GM19043 (cell line): ENCODE measurements around the gene THAP4.

ENCODE experiments used
- ATAC-seq: cut with Tn5 transposase; IDR thresholded peaks from one replicate; pipeline ENCODE4 v1.9.1; 2021; ENCODE audit warnings: low read depth; ENCODE audit not compliant: unreplicated experiment

THAP4 gene

DNA sequence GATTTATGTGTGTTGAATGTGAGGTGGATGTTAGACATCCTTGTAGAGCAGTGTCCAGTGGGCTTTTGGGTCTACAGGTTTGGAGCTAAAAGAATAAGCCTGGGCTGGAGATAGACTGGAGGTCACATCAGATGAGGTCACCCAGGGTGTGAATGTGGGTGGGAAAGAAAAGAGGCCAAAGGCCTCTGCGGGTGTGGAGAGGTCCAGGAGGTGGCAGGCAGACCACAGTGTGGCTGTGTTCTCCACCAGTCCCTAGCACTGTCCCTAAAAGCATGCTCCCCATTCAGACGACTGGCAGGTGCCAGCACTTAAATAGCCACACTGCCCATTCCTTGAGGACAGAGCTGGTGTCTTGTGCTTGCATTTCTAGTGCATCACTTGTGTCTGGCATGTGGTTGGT, 4.7 kb upstream of the THAP4 start:
- ATAC-seq, result no peak

DNA sequence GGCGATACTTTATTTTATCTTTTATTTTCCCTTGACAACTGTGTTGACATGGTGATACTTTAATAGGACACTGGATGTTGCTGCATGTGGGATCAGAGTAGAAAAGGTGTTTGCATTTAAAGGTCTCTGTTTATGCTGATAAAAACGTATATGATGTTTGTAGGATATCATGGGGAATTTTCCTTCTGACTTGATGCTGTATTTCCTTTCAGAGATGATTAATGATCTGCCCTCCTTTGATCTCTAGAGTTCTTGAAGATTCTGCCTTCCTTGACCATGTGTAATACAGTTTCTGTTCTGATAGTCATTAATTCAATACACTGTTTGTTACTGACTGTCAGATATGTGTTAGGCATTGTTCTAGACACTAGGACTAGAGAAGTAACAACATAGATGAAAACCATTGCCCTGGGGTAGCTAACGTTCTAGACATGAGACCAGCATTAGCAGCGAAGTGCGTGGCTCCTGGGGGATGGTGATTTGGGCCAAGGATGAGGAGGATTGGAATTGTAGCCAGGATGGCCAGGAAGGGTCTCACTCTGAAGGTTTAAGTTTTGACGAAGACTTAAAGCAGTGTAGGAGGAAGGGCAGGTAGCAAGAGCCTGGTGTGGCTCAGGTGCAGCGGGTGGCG, 3.3 kb upstream of the THAP4 start:
- ATAC-seq, result no peak

DNA sequence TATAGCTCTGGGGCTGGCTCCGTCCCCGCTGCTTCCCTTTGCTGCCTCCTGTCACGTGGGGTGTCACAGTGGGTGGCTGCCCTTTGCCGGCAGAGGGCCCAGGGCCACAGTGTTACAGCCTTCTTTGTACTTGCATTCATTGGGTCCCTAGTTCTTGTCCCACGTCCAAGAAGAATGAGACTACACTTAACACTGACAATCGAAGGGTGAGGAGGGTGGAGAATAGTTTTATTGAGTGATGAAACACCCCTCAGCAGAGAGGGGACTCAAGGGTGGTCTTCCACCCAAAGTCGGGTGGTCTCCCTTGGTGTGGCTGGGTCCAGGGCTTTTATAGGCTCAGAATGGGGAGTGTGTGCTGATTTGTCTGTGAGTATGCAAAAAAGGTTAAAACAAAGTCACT, 2.4 kb upstream of the THAP4 start:
- no peak for ATAC-seq

- ATAC-seq, result no peak
These were observed 2.0 kb upstream of the THAP4 start for GRCh38 chr2:241638940-241639339.

DNA sequence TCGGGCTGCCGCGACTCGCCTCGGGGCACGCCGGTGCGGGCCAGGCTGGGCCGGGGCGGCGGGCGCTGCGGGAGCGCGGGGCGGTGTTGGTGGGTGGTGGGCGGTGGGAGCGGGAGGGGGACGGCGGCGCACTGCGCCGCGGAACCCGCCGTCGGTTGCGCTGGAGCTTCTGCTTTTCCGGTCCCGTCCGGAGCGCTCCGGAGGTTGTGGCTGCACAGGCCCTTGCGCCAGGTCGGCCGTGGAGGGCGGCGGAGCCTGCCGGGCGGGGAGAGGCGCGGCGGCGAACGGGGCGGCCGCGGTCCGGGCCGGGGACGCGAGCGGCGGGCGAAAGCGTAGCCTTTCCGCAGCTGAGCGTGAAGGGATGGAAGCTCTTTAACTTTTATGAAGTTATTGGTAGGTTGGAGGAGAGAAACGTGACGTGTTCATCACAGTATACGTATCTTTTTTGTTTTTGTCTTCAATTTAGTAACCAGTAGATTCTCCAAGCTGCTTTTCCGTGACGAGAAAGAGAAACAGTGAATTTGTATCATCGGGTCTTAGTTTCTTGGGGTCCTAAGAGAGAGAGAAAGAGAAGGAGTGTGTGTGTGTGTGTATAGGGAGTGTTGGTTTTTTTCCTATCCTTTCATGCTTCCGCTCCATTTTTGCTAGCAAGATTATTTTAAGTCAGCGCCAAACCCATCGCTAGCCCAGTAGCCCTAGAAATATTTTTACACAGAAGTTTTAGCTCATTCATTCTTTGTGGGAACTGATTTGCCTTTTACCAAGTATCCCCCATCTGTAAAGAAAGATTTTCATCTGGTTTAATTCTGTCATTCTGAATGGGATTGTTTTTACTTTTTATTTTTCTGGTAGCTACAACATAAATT, 1.1 kb upstream of the THAP4 start:
- peak; percentile 12 for ATAC-seq

GRCh38 chr2:241636182-241637017, 558 bp downstream of the THAP4 start:
- ATAC-seq, result peak; percentile 31

GRCh38 chr2:241635756-241636155, 1.2 kb downstream of the THAP4 start:
- no peak for ATAC-seq

DNA sequence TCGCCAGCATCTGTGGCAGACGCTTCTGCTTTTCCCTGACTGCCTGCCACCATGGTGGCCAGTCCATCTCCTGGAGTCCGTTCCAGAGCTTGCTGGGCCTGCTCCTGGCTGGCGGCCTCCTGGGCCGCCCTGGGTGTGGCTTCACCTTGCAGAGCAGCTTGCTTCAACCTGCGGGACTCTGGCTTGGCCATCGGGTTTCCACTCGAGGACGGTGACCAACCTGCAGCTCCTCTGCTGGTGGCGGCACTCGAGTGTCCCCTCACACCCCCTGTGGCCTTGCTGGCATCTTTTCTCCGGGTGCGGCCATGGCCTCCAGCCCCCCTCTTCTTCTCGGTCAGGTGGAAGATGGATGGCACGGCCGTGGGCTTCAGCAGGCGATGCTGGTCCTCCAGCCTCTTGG, 3.4 kb downstream of the THAP4 start:
- no peak for ATAC-seq

- ATAC-seq, result no peak
These were observed 4.3 kb downstream of the THAP4 start for GRCh38 chr2:241632478-241633325.

- no peak for ATAC-seq
These were observed 7.1 kb downstream of the THAP4 start for GRCh38 chr2:241629762-241630435.

- no peak for ATAC-seq
These were observed 9.3 kb downstream of the THAP4 start for GRCh38 chr2:241627675-241628074.

DNA sequence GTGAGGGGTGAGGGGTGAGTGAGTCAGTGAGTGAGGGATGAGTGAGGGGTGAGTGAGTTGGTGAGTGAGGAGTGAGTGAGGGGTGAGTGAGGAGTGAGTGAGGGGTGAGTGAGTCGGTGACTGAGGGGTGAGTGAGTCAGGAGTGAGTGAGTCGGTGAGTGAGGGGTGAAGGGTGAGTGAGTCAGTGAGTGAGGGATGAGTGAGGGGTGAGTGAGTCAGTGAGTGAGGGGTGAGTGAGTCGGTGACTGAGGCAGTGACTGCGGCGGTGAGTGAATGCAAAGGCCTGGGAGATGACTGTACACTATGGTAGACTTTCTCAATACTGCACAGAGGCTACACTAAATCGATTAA, 16.6 kb downstream of the THAP4 start:
- ATAC-seq, result no peak

DNA sequence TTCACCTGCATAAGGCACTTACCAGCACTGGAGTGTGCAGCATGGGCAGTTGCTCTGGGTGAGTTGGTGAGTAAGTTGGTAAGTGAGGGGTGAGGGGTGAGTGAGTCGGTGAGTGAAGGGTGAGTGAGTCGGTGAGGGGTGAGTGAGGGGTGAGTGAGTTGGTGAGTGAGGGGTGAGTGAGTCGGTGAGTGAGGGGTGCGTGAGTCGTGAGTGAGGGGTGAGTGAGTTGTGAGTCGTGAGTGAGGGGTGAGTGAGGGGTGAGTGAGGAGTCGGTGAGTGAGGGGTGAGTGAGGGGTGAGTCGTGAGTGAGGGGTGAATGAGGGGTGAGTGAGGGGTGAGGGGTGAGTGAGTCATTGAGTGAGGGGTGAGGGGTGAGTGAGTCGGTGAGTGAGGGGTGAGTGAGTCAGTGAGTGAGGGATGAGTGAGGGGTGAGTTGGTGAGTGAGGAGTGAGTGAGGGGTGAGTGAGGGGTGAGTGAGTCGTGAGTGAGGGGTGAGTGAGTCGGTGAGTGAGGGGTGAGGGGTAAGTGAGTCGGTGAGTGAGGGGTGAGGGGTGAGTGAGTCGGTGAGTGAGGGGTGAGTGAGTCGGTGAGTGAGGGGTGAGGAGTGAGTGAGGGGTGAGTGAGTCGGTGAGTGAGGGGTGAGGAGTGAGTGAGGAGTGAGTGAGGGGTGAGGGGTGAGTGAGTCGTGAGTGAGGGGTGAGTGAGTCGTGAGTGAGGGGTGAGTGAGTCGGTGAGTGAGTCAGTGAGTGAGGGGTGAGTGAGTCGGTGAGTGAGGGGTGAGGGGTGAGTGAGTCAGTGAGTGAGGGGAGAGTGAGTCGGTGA, 17.1 kb downstream of the THAP4 start:
- no peak for ATAC-seq

GRCh38 chr2:241618829-241619228, 18.1 kb downstream of the THAP4 start:
- ATAC-seq, result no peak

- no peak for ATAC-seq
These were observed 18.6 kb downstream of the THAP4 start for GRCh38 chr2:241618296-241618805.

DNA sequence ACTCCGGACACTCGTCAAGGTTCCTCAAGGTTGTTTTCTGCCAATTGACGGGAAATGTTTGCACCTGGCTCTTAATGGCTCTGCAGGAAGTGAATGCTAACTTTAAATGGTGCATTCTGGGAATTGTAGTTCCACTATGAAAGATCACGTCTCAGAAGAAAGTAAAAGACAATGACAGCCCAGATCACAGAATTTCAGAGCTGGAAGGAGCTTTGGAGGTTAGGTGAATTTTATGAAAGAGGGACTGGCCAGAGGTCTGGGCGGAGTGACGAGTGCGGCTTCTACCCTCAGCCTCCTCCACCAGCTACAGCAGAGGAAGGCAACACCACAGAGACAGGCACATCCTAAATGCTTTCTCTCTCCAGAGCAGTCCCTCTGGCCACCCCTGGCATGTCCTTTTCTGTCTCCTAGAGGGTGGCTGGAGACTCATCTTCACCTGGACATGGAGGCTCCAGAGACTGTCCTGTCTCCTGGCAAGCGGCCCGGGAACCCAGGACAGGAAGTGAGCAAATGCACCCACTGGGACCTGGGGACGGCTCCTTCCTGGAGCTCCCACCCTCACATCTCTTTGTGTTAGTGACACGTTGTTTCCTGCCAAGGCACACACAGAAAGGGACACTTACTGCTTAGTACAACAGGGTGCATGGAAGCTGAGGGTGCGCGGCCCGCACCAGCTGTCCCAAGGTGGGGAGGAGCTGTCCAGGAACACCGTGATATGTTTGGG, 19.4 kb downstream of the THAP4 start:
- peak; percentile 68 for ATAC-seq

DNA sequence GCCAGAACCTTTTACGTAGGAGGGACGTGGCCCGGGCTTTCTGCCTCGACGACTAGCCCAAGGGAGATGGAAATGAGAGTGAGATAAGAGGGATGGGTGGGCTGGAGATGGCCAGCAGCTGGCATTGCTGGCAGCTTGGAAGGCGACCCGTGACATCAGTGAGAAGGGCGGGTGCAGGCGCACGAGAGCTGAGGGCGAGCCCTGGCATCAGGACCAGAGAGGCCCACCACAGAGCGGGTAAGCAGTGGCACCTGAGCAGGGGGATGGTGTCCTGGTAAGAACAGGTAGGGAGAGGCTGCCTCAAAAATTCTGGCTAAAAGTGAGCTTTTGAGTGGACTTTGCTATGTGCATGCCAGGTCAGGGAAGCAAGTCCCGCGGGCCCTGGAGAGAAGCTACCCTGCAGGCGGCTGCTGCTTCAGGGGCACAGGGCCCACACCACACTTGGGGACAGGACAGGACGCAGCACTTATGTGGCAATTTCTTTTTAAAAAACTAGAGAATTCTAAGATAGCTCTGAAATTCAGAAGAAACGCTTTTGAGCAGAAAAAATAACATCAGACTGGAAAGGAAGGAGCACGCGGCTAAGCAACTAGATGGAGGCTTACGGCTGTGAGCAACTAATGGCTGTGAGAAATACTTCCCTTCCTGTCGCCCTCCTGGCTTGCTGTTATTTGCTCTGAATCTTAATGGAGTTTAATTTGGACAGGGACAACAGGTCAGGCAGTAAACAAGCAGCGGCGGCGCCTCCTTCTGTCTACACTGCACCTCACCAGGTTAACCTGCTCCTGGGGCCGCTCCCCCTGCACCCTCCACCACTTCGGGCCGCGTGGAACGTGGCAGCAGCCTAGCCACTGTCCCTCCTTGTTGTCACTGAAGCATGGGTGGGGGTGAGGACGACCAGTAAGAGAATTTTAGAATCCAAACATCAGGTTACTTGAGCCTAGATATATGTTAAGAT, 20.5 kb downstream of the THAP4 start:
- no peak for ATAC-seq
